H9 (cell line): ENCODE results near the gene PIEZO2. TPM values are rescaled to one million over a fixed set of nuclear protein-coding genes. Genes with fewer than 3 reads are reported as not detected.
"Not testable (repeated sequence)": the region's sequence is repeated elsewhere in the genome, so short reads cannot be mapped to it uniquely, and the experiment has no call there.

Experiments
- DNase-seq: peaks from one replicate; pipeline ENCODE4 v3.0.0-alpha.2; 2017
- H2AFZ ChIP-seq: one replicate; pipeline ENCODE4 v1.6.1; 2013; ENCODE audit warnings: mild to moderate bottlenecking, low read length, control low read depth, moderate library complexity
- H2AK5ac ChIP-seq: 2 replicates; pipeline ENCODE4 v1.6.1; 2013; ENCODE audit warnings: low read length, control low read depth, mixed read lengths; ENCODE audit not compliant: insufficient read length
- H2BK120ac ChIP-seq: one replicate; pipeline ENCODE4 v1.6.1; 2013; ENCODE audit warnings: low read depth, mild to moderate bottlenecking, low read length, control low read depth, inconsistent platforms; ENCODE audit not compliant: poor library complexity, severe bottlenecking
- H2BK12ac ChIP-seq: 2 replicates; pipeline ENCODE4 v1.6.1; 2013; ENCODE audit warnings: low read length, control low read depth, mixed read lengths, low read depth; ENCODE audit not compliant: insufficient read length
- H2BK15ac ChIP-seq: 2 replicates; pipeline ENCODE4 v1.6.1; 2013; ENCODE audit warnings: low read depth, low read length, control low read depth
- H2BK20ac ChIP-seq: one replicate; pipeline ENCODE4 v1.6.1; 2013; ENCODE audit warnings: low read depth, mild to moderate bottlenecking, low read length, control low read depth, inconsistent platforms; ENCODE audit not compliant: poor library complexity, severe bottlenecking
- H2BK5ac ChIP-seq: 2 replicates; pipeline ENCODE4 v1.6.1; 2013; ENCODE audit warnings: low read length, control low read depth, mixed read lengths; ENCODE audit not compliant: insufficient read length
- H3K14ac ChIP-seq: 2 replicates; pipeline ENCODE4 v1.6.1; 2013; ENCODE audit warnings: low read length, control low read depth; ENCODE audit not compliant: insufficient read depth
- H3K18ac ChIP-seq: 2 replicates; pipeline ENCODE4 v1.6.1; 2013; ENCODE audit warnings: low read depth, mild to moderate bottlenecking, mixed read lengths, low read length, control low read depth; ENCODE audit not compliant: insufficient read length
- H3K23ac ChIP-seq: 2 replicates; pipeline ENCODE4 v1.6.1; 2013; ENCODE audit warnings: low read length, control low read depth, mixed read lengths, low read depth; ENCODE audit not compliant: insufficient read length
- H3K23me2 ChIP-seq: 2 replicates; pipeline ENCODE4 v1.6.1; 2013; ENCODE audit warnings: low read depth, mild to moderate bottlenecking, mixed read lengths, low read length, control low read depth; ENCODE audit not compliant: insufficient read length, poor library complexity, severe bottlenecking
- H3K27ac ChIP-seq: 2 replicates; pipeline ENCODE4 v1.5.1; 2013; ENCODE audit warnings: low read length, control low read depth, mixed read lengths, low read depth; ENCODE audit not compliant: insufficient read length
- H3K27me3 ChIP-seq: 2 replicates; pipeline ENCODE4 v1.6.1; 2013; ENCODE audit warnings: low read length, control low read depth, inconsistent platforms; ENCODE audit not compliant: insufficient read depth
- H3K4ac ChIP-seq: 2 replicates; pipeline ENCODE4 v1.6.1; 2013; ENCODE audit warnings: low read depth, mild to moderate bottlenecking, control low read depth, inconsistent platforms, low read length, moderate library complexity
- H3K4me1 ChIP-seq: 2 replicates; pipeline ENCODE4 v1.6.1; 2013; ENCODE audit warnings: low read length, control low read depth, inconsistent platforms; ENCODE audit not compliant: insufficient read depth
- H3K4me2 ChIP-seq: 2 replicates; pipeline ENCODE4 v1.6.1; 2013; ENCODE audit warnings: low read length, control low read depth, mixed read lengths; ENCODE audit not compliant: insufficient read length, insufficient read depth
- H3K56ac ChIP-seq: 2 replicates; pipeline ENCODE4 v1.6.1; 2013; ENCODE audit warnings: low read depth, mild to moderate bottlenecking, mixed read lengths, low read length, control low read depth; ENCODE audit not compliant: insufficient read length
- H3K79me1 ChIP-seq: 2 replicates; pipeline ENCODE4 v1.6.1; 2013; ENCODE audit warnings: low read depth, mild to moderate bottlenecking, moderate library complexity, low read length, control low read depth, inconsistent platforms; ENCODE audit not compliant: insufficient read depth, poor library complexity, severe bottlenecking
- H3K79me2 ChIP-seq: 2 replicates; pipeline ENCODE4 v1.6.1; 2013; ENCODE audit warnings: low read length, control low read depth, inconsistent platforms; ENCODE audit not compliant: insufficient read depth
- H3K9ac ChIP-seq: 2 replicates; pipeline ENCODE4 v1.6.1; 2013; ENCODE audit warnings: low read length, control low read depth, mixed read lengths; ENCODE audit not compliant: insufficient read length; ENCODE audit errors: extremely low read depth
- H3K9me3 ChIP-seq: one replicate; pipeline ENCODE4 v1.6.1; 2013; ENCODE audit warnings: low read depth, low read length, inconsistent platforms; ENCODE audit not compliant: control insufficient read depth
- H3T11ph ChIP-seq: one replicate; pipeline ENCODE4 v1.6.1; 2013; ENCODE audit warnings: mild to moderate bottlenecking, low read length, control low read depth, inconsistent platforms
- H4K20me1 ChIP-seq: one replicate; pipeline ENCODE4 v1.6.1; 2013; ENCODE audit not compliant: control insufficient read depth, insufficient read length, insufficient read depth
- H4K5ac ChIP-seq: 2 replicates; pipeline ENCODE4 v1.6.1; 2013; ENCODE audit warnings: low read depth, mild to moderate bottlenecking, mixed read lengths, low read length, control low read depth; ENCODE audit not compliant: insufficient read length
- H4K8ac ChIP-seq: replicated peaks from 2 replicates; pipeline ENCODE4 v1.6.1; 2013; ENCODE audit warnings: low read length, control low read depth, mixed read lengths, low read depth; ENCODE audit not compliant: insufficient read length
- H4K91ac ChIP-seq: 2 replicates; pipeline ENCODE4 v1.6.1; 2013; ENCODE audit warnings: low read depth, mild to moderate bottlenecking, moderate library complexity, mixed read lengths, low read length, control low read depth; ENCODE audit not compliant: insufficient read length
- H3K27ac Mint-ChIP-seq, 3 experiments: 2 replicates in 2 of 3; 3 replicates in 1 of 3; pipeline ENCODE4 v1.8.0; 2020 to 2021; ENCODE audit warnings: mixed read lengths in 3 of 3, mild to moderate bottlenecking in 1 of 3, moderate library complexity in 1 of 3
- H3K27me3 Mint-ChIP-seq: 2 replicates; pipeline ENCODE4 v1.8.0; 2021; ENCODE audit warnings: low read depth, mild to moderate bottlenecking, moderate library complexity, mixed read lengths
- H3K36me3 Mint-ChIP-seq, 3 experiments: 2 replicates in 2 of 3; 3 replicates in 1 of 3; pipeline ENCODE4 v1.8.0; 2020 to 2021; ENCODE audit warnings: low read depth in 3 of 3, mixed read lengths in 3 of 3; ENCODE audit not compliant: insufficient read depth in 1 of 3
- H3K4me1 Mint-ChIP-seq, 2 experiments: 2 replicates each; pipeline ENCODE4 v1.8.0; 2020; ENCODE audit warnings: mixed read lengths in 2 of 2
- H3K4me3 Mint-ChIP-seq, 2 experiments: 2 replicates in 1 of 2; 3 replicates in 1 of 2; pipeline ENCODE4 v1.8.0; 2020 to 2021; ENCODE audit warnings: mild to moderate bottlenecking in 2 of 2, mixed read lengths in 2 of 2, moderate library complexity in 1 of 2
- H3K9me3 Mint-ChIP-seq, 2 experiments: 2 replicates in 1 of 2; 3 replicates in 1 of 2; pipeline ENCODE4 v1.8.0; 2020; ENCODE audit warnings: mild to moderate bottlenecking in 2 of 2, mixed read lengths in 2 of 2, moderate library complexity in 1 of 2
- WGBS: extraction: QIAGEN DNeasy Blood & Tissue Kit; methylation state at CpG from one replicate; pipeline ENCODE4 v1.1.7; 2013; ENCODE audit warnings: missing lambda C conversion rate, low lambda C conversion rate, mixed read lengths; ENCODE audit not compliant: insufficient read length; ENCODE audit errors: extremely low coverage; 5-methylcytosine and 5-hydroxymethylcytosine counted together
- total RNA-seq: library from RNA; stranded (reverse); gene quantifications from 2 replicates; pipeline ENCODE4 v1.2.1, GENCODE V29; 2021

The PIEZO2 gene
- total RNA-seq, 1 experiment from 2014 or later: 3.9 TPM

DNA sequence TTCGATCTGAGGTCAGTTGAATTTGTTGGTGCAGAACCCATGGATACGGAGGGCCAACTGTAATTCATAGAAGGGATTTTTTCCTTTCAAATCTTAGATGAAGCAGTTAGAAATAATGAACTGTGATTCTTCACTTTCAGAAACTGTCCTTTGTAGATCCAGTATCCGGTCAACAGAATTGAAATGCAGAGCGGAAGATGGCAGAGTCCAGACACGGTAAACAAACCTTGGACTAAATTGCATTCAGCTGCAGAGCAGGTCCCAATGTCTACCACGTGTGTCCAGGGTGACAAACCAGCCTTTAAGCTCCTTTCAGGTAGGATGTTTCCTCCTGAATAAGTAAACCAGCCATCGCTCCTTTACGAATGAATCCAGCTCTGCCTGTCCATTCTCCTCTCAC is 234.8 kb downstream of the PIEZO2 start:
- DNase-seq, H3K79me2 ChIP-seq, H3K9me3 Mint-ChIP-seq, H3K27me3 ChIP-seq, H3K9me3 ChIP-seq, H3K4me2 ChIP-seq, H3K14ac ChIP-seq, H4K91ac ChIP-seq, H3K27ac Mint-ChIP-seq, H2AK5ac ChIP-seq, H3K23ac ChIP-seq, H2BK5ac ChIP-seq, H4K5ac ChIP-seq, H3K4me3 Mint-ChIP-seq, H3K36me3 Mint-ChIP-seq, H3K4ac ChIP-seq, H3K27ac ChIP-seq, H3K18ac ChIP-seq, H3K79me1 ChIP-seq, H2AFZ ChIP-seq, H3T11ph ChIP-seq, H3K4me1 ChIP-seq, H3K4me1 Mint-ChIP-seq, H3K9ac ChIP-seq, H3K27me3 Mint-ChIP-seq, H3K56ac ChIP-seq, H4K8ac ChIP-seq, H2BK120ac ChIP-seq, H2BK15ac ChIP-seq, H2BK12ac ChIP-seq, H4K20me1 ChIP-seq, H2BK20ac ChIP-seq, H3K23me2 ChIP-seq: not testable (repeated sequence)
- no CpG with 5 or more reads among the region's 8 CpGs for WGBS
